PC-3 (cell line): ENCODE measurements around the gene QPRT.

Experiments used
- CTCF ChIP-seq: fragments of 300-600 bp; sonication (generic); conservative IDR thresholded peaks from 2 replicates; pipeline ENCODE4 v1.5.1; 2017; ENCODE audit warnings: antibody characterized with exemption, low read depth, mild to moderate bottlenecking, low read length
- EZH2 ChIP-seq: fragments of 300-600 bp; sonication (generic); IDR thresholded peaks from one replicate; pipeline ENCODE4 v1.6.1; 2017; ENCODE audit warnings: antibody characterized with exemption, mild to moderate bottlenecking, low read length; ENCODE audit not compliant: unreplicated experiment

- no peak for TF ChIP-seq CTCF
- TF ChIP-seq EZH2, result no peak
Observed at GRCh38 chr16:29663016-29663806, 15.8 kb upstream of the QPRT start, which contains the start of gene SPN.
